HepG2 (cell line): ENCODE results near the gene FOLR2.

Experiments used
- CENPX ChIP-seq: sonication (generic); formaldehyde crosslinking; IDR thresholded peaks from 2 replicates; pipeline ENCODE4 v1.9.0; 2021; ENCODE audit warnings: mild to moderate bottlenecking, missing genetic modification reagents, moderate library complexity
- EZH2 ChIP-seq: conservative IDR thresholded peaks from 2 replicates; pipeline ENCODE4 v1.6.1; 2012; ENCODE audit warnings: mild to moderate bottlenecking, low read depth, low read length, moderate library complexity
- KDM5B ChIP-seq: sonication (generic); formaldehyde crosslinking; IDR thresholded peaks from 2 replicates; pipeline ENCODE4 v1.4.0; 2020; ENCODE audit warnings: missing genetic modification reagents, mild to moderate bottlenecking, borderline replicate concordance
- MAF1 ChIP-seq: sonication (generic); formaldehyde crosslinking; IDR thresholded peaks from 2 replicates; pipeline ENCODE4 v1.5.0; 2020; ENCODE audit warnings: missing genetic modification reagents, borderline replicate concordance
- MLLT10 ChIP-seq: sonication (generic); formaldehyde crosslinking; IDR thresholded peaks from 2 replicates; pipeline ENCODE4 v1.4.0; 2020; ENCODE audit warnings: missing genetic modification reagents
- PRPF4 ChIP-seq: fragments of 200-400 bp; formaldehyde crosslinking; IDR thresholded peaks from 2 replicates; pipeline ENCODE4 v1.6.1; 2016; ENCODE audit warnings: low read length, low read depth; ENCODE audit not compliant: poor library complexity, severe bottlenecking
- RFXAP ChIP-seq: sonication (generic); formaldehyde crosslinking; IDR thresholded peaks from 2 replicates; pipeline ENCODE4 v1.4.0; 2020; ENCODE audit warnings: missing genetic modification reagents, borderline replicate concordance
- TFAP4 ChIP-seq: sonication (generic); IDR thresholded peaks from 2 replicates; pipeline ENCODE4 v1.6.1; 2016; ENCODE audit warnings: low read depth, borderline replicate concordance
- YY1 ChIP-seq: IDR thresholded peaks from 2 replicates; pipeline ENCODE4 v1.6.1; 2011; ENCODE audit warnings: low read length, low read depth, moderate library complexity, mild to moderate bottlenecking; ENCODE audit not compliant: insufficient read depth, insufficient replicate concordance
- ZNF512 ChIP-seq: sonication (generic); formaldehyde crosslinking; IDR thresholded peaks from 2 replicates; pipeline ENCODE4 v1.4.0; 2020; ENCODE audit warnings: mild to moderate bottlenecking, missing genetic modification reagents
- ZNF530 ChIP-seq: sonication (generic); formaldehyde crosslinking; IDR thresholded peaks from 2 replicates; pipeline ENCODE4 v1.5.0; 2020; ENCODE audit warnings: low read depth, mild to moderate bottlenecking, missing genetic modification reagents
- ZNF766 ChIP-seq: sonication (generic); formaldehyde crosslinking; IDR thresholded peaks from 2 replicates; pipeline ENCODE4 v1.5.0; 2020; ENCODE audit warnings: missing genetic modification reagents, borderline replicate concordance
- TF ChIP-seq, protein P1 (sequence below): sonication (generic); formaldehyde crosslinking; IDR thresholded peaks from 2 replicates; pipeline ENCODE4 v1.5.0; 2020; ENCODE audit warnings: mild to moderate bottlenecking, missing genetic modification reagents, moderate library complexity

- TF ChIP-seq ZNF766 (CRISPR knock-in tag) (no peak), MAF1 (no peak), RFXAP (no peak), PRPF4 (no peak), KDM5B (CRISPR knock-in tag) (no peak), EZH2 (no peak), CENPX (CRISPR knock-in tag) (no peak), MLLT10 (no peak), YY1 (no peak), TFAP4 (no peak), ZNF530 (no peak), ZNF512 (CRISPR knock-in tag) (no peak)
- TF ChIP-seq, protein P1, sequence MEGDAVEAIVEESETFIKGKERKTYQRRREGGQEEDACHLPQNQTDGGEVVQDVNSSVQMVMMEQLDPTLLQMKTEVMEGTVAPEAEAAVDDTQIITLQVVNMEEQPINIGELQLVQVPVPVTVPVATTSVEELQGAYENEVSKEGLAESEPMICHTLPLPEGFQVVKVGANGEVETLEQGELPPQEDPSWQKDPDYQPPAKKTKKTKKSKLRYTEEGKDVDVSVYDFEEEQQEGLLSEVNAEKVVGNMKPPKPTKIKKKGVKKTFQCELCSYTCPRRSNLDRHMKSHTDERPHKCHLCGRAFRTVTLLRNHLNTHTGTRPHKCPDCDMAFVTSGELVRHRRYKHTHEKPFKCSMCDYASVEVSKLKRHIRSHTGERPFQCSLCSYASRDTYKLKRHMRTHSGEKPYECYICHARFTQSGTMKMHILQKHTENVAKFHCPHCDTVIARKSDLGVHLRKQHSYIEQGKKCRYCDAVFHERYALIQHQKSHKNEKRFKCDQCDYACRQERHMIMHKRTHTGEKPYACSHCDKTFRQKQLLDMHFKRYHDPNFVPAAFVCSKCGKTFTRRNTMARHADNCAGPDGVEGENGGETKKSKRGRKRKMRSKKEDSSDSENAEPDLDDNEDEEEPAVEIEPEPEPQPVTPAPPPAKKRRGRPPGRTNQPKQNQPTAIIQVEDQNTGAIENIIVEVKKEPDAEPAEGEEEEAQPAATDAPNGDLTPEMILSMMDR (CRISPR knock-in tag) = no peak
Measured at GRCh38 chr11:72236083-72236697, 19.6 kb downstream of the FOLR2 start.
